AG08395 (cell line): Measurements from ENCODE around the gene ABHD15.

Experiments
- DNase-seq: peaks from one replicate; pipeline ENCODE4 v3.0.0; 2012; ENCODE audit warnings: mixed read lengths, low spot score

The ABHD15 gene

GRCh38 chr17:29583324-29584248 lies 16.7 kb upstream of the ABHD15 start:
- DNase-seq = no peak

- no peak for DNase-seq
These were observed 15.9 kb upstream of the ABHD15 start for GRCh38 chr17:29582772-29583171.

- DNase-seq = no peak
These were observed 15.5 kb upstream of the ABHD15 start for GRCh38 chr17:29582254-29582765.

GRCh38 chr17:29581583-29582253 lies 14.9 kb upstream of the ABHD15 start:
- no peak for DNase-seq

GRCh38 chr17:29579866-29580771 lies 13.3 kb upstream of the ABHD15 start:
- peak; percentile 91 for DNase-seq

GRCh38 chr17:29578626-29579485 lies 12.0 kb upstream of the ABHD15 start:
- DNase-seq = no peak

GRCh38 chr17:29577385-29578211 lies 10.8 kb upstream of the ABHD15 start:
- peak; percentile 89 for DNase-seq

GRCh38 chr17:29577001-29577370 lies 10.1 kb upstream of the ABHD15 start:
- DNase-seq = no peak

GRCh38 chr17:29576214-29577000 lies 9.6 kb upstream of the ABHD15 start:
- no peak for DNase-seq

GRCh38 chr17:29575511-29576213 lies 8.8 kb upstream of the ABHD15 start:
- DNase-seq = no peak

- no peak for DNase-seq
These were observed 8.1 kb upstream of the ABHD15 start for GRCh38 chr17:29574732-29575510.

GRCh38 chr17:29573871-29574731 lies 7.3 kb upstream of the ABHD15 start:
- no peak for DNase-seq

GRCh38 chr17:29573558-29573869 lies 6.7 kb upstream of the ABHD15 start:
- DNase-seq = no peak

GRCh38 chr17:29572691-29573557 lies 6.1 kb upstream of the ABHD15 start:
- DNase-seq = peak; percentile 70

- no peak for DNase-seq
These were observed 5.2 kb upstream of the ABHD15 start for GRCh38 chr17:29571883-29572681.
